Breast epithelium (tissue), 3 donors: ENCODE results near the gene C19orf33.

ENCODE experiments used
- POLR2A ChIP-seq: fragments of 450-650 bp; IDR thresholded peaks from one replicate; pipeline ENCODE4 v1.6.1; 2016; ENCODE audit warnings: antibody characterized with exemption, mild to moderate bottlenecking, moderate library complexity
- TF ChIP-seq, protein P1 (sequence below), 3 donors: fragments of 450-650 bp; IDR thresholded peaks; one replicate each; pipeline ENCODE4 v1.5.1; 2016 to 2017; ENCODE audit warnings: antibody characterized with exemption in 3 of 3, mild to moderate bottlenecking in 3 of 3, moderate library complexity in 3 of 3

DNA sequence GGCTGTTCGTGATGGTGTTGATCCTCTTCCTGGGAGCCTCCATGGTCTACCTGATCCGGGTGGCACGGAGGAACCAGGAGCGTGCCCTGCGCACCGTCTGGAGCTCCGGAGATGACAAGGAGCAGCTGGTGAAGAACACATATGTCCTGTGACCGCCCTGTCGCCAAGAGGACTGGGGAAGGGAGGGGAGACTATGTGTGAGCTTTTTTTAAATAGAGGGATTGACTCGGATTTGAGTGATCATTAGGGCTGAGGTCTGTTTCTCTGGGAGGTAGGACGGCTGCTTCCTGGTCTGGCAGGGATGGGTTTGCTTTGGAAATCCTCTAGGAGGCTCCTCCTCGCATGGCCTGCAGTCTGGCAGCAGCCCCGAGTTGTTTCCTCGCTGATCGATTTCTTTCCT lies 12.2 kb upstream of the C19orf33 start:
- TF ChIP-seq, protein P1, sequence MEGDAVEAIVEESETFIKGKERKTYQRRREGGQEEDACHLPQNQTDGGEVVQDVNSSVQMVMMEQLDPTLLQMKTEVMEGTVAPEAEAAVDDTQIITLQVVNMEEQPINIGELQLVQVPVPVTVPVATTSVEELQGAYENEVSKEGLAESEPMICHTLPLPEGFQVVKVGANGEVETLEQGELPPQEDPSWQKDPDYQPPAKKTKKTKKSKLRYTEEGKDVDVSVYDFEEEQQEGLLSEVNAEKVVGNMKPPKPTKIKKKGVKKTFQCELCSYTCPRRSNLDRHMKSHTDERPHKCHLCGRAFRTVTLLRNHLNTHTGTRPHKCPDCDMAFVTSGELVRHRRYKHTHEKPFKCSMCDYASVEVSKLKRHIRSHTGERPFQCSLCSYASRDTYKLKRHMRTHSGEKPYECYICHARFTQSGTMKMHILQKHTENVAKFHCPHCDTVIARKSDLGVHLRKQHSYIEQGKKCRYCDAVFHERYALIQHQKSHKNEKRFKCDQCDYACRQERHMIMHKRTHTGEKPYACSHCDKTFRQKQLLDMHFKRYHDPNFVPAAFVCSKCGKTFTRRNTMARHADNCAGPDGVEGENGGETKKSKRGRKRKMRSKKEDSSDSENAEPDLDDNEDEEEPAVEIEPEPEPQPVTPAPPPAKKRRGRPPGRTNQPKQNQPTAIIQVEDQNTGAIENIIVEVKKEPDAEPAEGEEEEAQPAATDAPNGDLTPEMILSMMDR (IDR thresholded peaks at IDR 0.05): peak in 1 of 3 donors; percentile 20
- TF ChIP-seq POLR2A: no peak
